AML-193 (cell line): ENCODE results near the gene ATP6V0D1.
A peak's percentile ranks its signal among the peaks of the same experiment; 100 is the strongest.

Source experiments
- DNase-seq, 2 experiments: peaks; one replicate each; lab custom pipeline; 2025; lab: John Stamatoyannopoulos, UW

ATP6V0D1 gene

GRCh38 chr16:67407176-67407787, 73.7 kb downstream of the ATP6V0D1 start:
- no peak for DNase-seq

GRCh38 chr16:67406111-67406971, 74.6 kb downstream of the ATP6V0D1 start:
- no peak for DNase-seq

- no peak for DNase-seq
These were observed 75.6 kb downstream of the ATP6V0D1 start for GRCh38 chr16:67405336-67405735.

- no peak for DNase-seq
These were observed 76.2 kb downstream of the ATP6V0D1 start for GRCh38 chr16:67404740-67405226.

- DNase-seq, result no peak
These were observed 76.9 kb downstream of the ATP6V0D1 start for GRCh38 chr16:67403976-67404555.

GRCh38 chr16:67400901-67401300, 80.1 kb downstream of the ATP6V0D1 start:
- no peak for DNase-seq

GRCh38 chr16:67399749-67400704, 80.9 kb downstream of the ATP6V0D1 start:
- no peak for DNase-seq

GRCh38 chr16:67399218-67399733, 81.7 kb downstream of the ATP6V0D1 start:
- peak; percentile 5 to 27 for DNase-seq

GRCh38 chr16:67398546-67399217, 82.3 kb downstream of the ATP6V0D1 start:
- no peak for DNase-seq

- DNase-seq, result no peak
These were observed 83.0 kb downstream of the ATP6V0D1 start for GRCh38 chr16:67397812-67398545.

- DNase-seq, result no peak
These were observed 83.7 kb downstream of the ATP6V0D1 start for GRCh38 chr16:67397036-67397801.

GRCh38 chr16:67396159-67397035, 84.6 kb downstream of the ATP6V0D1 start:
- no peak for DNase-seq

GRCh38 chr16:67395458-67396158, 85.3 kb downstream of the ATP6V0D1 start:
- no peak for DNase-seq

- no peak for DNase-seq
These were observed 85.9 kb downstream of the ATP6V0D1 start for GRCh38 chr16:67395105-67395457.

- DNase-seq, result no peak
These were observed 86.5 kb downstream of the ATP6V0D1 start for GRCh38 chr16:67394155-67395104.

GRCh38 chr16:67393788-67394154, 87.2 kb downstream of the ATP6V0D1 start:
- no peak for DNase-seq
